Measurements from ENCODE around the gene NUMA1. TPM values are rescaled to one million over a fixed set of nuclear protein-coding genes. Genes with fewer than 3 reads are reported as not detected.

The NUMA1 gene
- total and polyA plus RNA-seq, 3 experiments from 2014 or later: 73.5 to 110 (median 106) TPM

- no peaks in the 10 kb centered on the region for H3K27me3 ChIP-seq (ENCODE audit: insufficient read depth, low read length, poor library complexity, severe bottlenecking)
- ChIA-PET CTCF (interaction anchor here (1.0 to 4.4 kb wide), 14 partner anchors 9 to 104 kb away, joined by 3 to 38 read pairs (median 5); partner anchors contain the start of gene ANAPC15), POLR2A (interaction anchor here (0.6 to 2.3 kb wide), 12 partner anchors 9 to 183 kb away, joined by 3 to 12 read pairs (median 4); partner anchors contain the start of genes ANAPC15 and NUMA1)
- H3K9me3 ChIP-seq (ENCODE audit: low read length): no peaks in the 10 kb centered on the region
- Mint-ChIP-seq H3K27me3 (no peaks in the 10 kb centered on the region), H3K36me3 (peaks cover 0 to 23% (median 4%) of the 10 kb centered on the region in 3 donors), H3K27ac (no peak overlapping the region), H3K4me3 (no peak overlapping the region), H3K4me1 (peaks cover 12 to 37% (median 19%) of the 10 kb centered on the region in 3 donors), H3K9me3 (no peaks in the 10 kb centered on the region)
- H3K4me3 ChIP-seq (ENCODE audit: low read length): peak overlapping the region; percentile 68
- peak in 1 of 5 donors; percentile 30 for DNase-seq
- peaks cover 71% of the 10 kb centered on the region for H3K4me1 ChIP-seq (ENCODE audit: insufficient read depth, low read length)
- H3K27ac ChIP-seq (ENCODE audit: low read depth, low read length): peak overlapping the region; percentile 90
- peaks cover 3% of the 10 kb centered on the region for H3K36me3 ChIP-seq (ENCODE audit: insufficient read depth, low read length)
Observed at GRCh38 chr11:72039856-72040401, 40.4 kb downstream of the NUMA1 start.

GRCh38 chr11:72039031-72039855, 41.1 kb downstream of the NUMA1 start:
- no peak for DNase-seq
- peaks cover 71% of the 10 kb centered on the region for H3K4me1 ChIP-seq (ENCODE audit: insufficient read depth, low read length)

GRCh38 chr11:72038491-72038890, 41.9 kb downstream of the NUMA1 start:
- Mint-ChIP-seq H3K4me1 (peaks cover 11 to 38% (median 19%) of the 10 kb centered on the region in 3 donors), H3K36me3 (peaks cover 0 to 33% (median 4%) of the 10 kb centered on the region in 3 donors), H3K27ac (no peak overlapping the region), H3K27me3 (no peaks in the 10 kb centered on the region), H3K4me3 (no peak overlapping the region), H3K9me3 (no peaks in the 10 kb centered on the region)
- Histone ChIP-seq H3K9me3 (ENCODE audit: low read length) (no peaks in the 10 kb centered on the region), H3K4me3 (ENCODE audit: low read length) (peak overlapping the region; percentile 68), H3K36me3 (ENCODE audit: insufficient read depth, low read length) (peaks cover 11% of the 10 kb centered on the region), H3K27ac (ENCODE audit: low read depth, low read length) (peak overlapping the region; percentile 90), H3K4me1 (ENCODE audit: insufficient read depth, low read length) (peaks cover 68% of the 10 kb centered on the region), H3K27me3 (ENCODE audit: insufficient read depth, low read length, poor library complexity, severe bottlenecking) (no peaks in the 10 kb centered on the region)
- ChIA-PET CTCF (interaction anchor here (0.7 to 4.4 kb wide), 6 partner anchors 9 to 61 kb away, joined by 3 to 38 read pairs (median 4); no protein-coding TSS in a partner anchor), POLR2A (no interaction called here)
- no peak for DNase-seq

More at GRCh38 chr11:72039031-72039855, 41.1 kb downstream of the NUMA1 start:
- Mint-ChIP-seq H3K27ac (no peak overlapping the region), H3K36me3 (peaks cover 0 to 25% (median 4%) of the 10 kb centered on the region in 3 donors), H3K4me1 (peaks cover 11 to 37% (median 19%) of the 10 kb centered on the region in 3 donors), H3K9me3 (no peaks in the 10 kb centered on the region), H3K27me3 (no peaks in the 10 kb centered on the region), H3K4me3 (no peak overlapping the region)
- H3K4me3 ChIP-seq (ENCODE audit: low read length): peak overlapping the region; percentile 68
- peak overlapping the region; percentile 90 for H3K27ac ChIP-seq (ENCODE audit: low read depth, low read length)
- ChIA-PET POLR2A (interaction anchor here (0.7 to 1.9 kb wide), 4 partner anchors 18 to 73 kb away, joined by 3 to 12 read pairs (median 8); partner anchors contain the start of genes ANAPC15 and NUMA1), CTCF (interaction anchor here (0.7 to 4.4 kb wide), 14 partner anchors 9 to 104 kb away, joined by 3 to 38 read pairs (median 5); no protein-coding TSS in a partner anchor)
- H3K36me3 ChIP-seq (ENCODE audit: insufficient read depth, low read length): peaks cover 4% of the 10 kb centered on the region
- H3K27me3 ChIP-seq (ENCODE audit: insufficient read depth, low read length, poor library complexity, severe bottlenecking): no peaks in the 10 kb centered on the region
- no peaks in the 10 kb centered on the region for H3K9me3 ChIP-seq (ENCODE audit: low read length)

GRCh38 chr11:72037554-72038311, 42.6 kb downstream of the NUMA1 start:
- H3K4me1 Mint-ChIP-seq: peaks cover 16 to 39% (median 25%) of the 10 kb centered on the region in 3 donors
- Histone ChIP-seq H3K27me3 (ENCODE audit: insufficient read depth, low read length, poor library complexity, severe bottlenecking) (no peaks in the 10 kb centered on the region), H3K4me1 (ENCODE audit: insufficient read depth, low read length) (peaks cover 64% of the 10 kb centered on the region), H3K4me3 (ENCODE audit: low read length) (peak overlapping the region; percentile 68), H3K36me3 (ENCODE audit: insufficient read depth, low read length) (peaks cover 16% of the 10 kb centered on the region), H3K9me3 (ENCODE audit: low read length) (no peaks in the 10 kb centered on the region), H3K27ac (ENCODE audit: low read depth, low read length) (no peak overlapping the region)
- H3K27ac Mint-ChIP-seq: peak overlapping the region in 3 of 8 donors; percentile 26 to 84 (median 84)
- ChIA-PET POLR2A (no interaction called here), CTCF (interaction anchor here (4.4 kb wide), 1 partner anchor 13 kb away, joined by 38 read pairs; no protein-coding TSS in a partner anchor)
- no peaks in the 10 kb centered on the region for H3K27me3 Mint-ChIP-seq
- H3K9me3 Mint-ChIP-seq: no peaks in the 10 kb centered on the region
- peaks cover 0 to 39% (median 4%) of the 10 kb centered on the region in 3 donors for H3K36me3 Mint-ChIP-seq
- peak overlapping the region in 1 of 7 donors; percentile 67 for H3K4me3 Mint-ChIP-seq
- DNase-seq: peak in 1 of 5 donors; percentile 20

- Histone ChIP-seq H3K9me3 (ENCODE audit: low read length) (no peaks in the 10 kb centered on the region), H3K4me1 (ENCODE audit: insufficient read depth, low read length) (peaks cover 58% of the 10 kb centered on the region), H3K36me3 (ENCODE audit: insufficient read depth, low read length) (peaks cover 16% of the 10 kb centered on the region), H3K27me3 (ENCODE audit: insufficient read depth, low read length, poor library complexity, severe bottlenecking) (no peaks in the 10 kb centered on the region), H3K27ac (ENCODE audit: low read depth, low read length) (no peak overlapping the region), H3K4me3 (ENCODE audit: low read length) (no peak overlapping the region)
- DNase-seq: no peak
- Mint-ChIP-seq H3K27me3 (no peaks in the 10 kb centered on the region), H3K36me3 (peaks cover 0 to 44% (median 4%) of the 10 kb centered on the region in 3 donors), H3K4me3 (peak overlapping the region in 4 of 7 donors; percentile 14 to 29 (median 22)), H3K4me1 (peaks cover 21 to 30% (median 25%) of the 10 kb centered on the region in 3 donors), H3K9me3 (no peaks in the 10 kb centered on the region), H3K27ac (peak overlapping the region; percentile 38 to 84 (median 79))
- POLR2A ChIA-PET: no interaction called here
- CTCF ChIA-PET: interaction anchor here (1.1 kb wide), 1 partner anchor 54 kb away, joined by 3 read pairs; no protein-coding TSS in a partner anchor
Observed at GRCh38 chr11:72036687-72037086, 43.7 kb downstream of the NUMA1 start.

GRCh38 chr11:72030472-72031045, 49.8 kb downstream of the NUMA1 start:
- ChIA-PET CTCF (interaction anchor here (1.8 to 12.7 kb wide), 5 partner anchors 9 to 396 kb away, joined by 3 to 177 read pairs (median 13); no protein-coding TSS in a partner anchor), POLR2A (no interaction called here)
- Mint-ChIP-seq H3K9me3 (no peaks in the 10 kb centered on the region), H3K27me3 (no peaks in the 10 kb centered on the region), H3K27ac (peak overlapping the region in 6 of 8 donors; percentile 48 to 95 (median 74)), H3K36me3 (peaks cover 0 to 75% (median 5%) of the 10 kb centered on the region in 3 donors), H3K4me1 (peaks cover 40 to 71% (median 49%) of the 10 kb centered on the region in 3 donors), H3K4me3 (peak overlapping the region in 1 of 7 donors; percentile 44)
- Histone ChIP-seq H3K4me3 (ENCODE audit: low read length) (no peak overlapping the region), H3K9me3 (ENCODE audit: low read length) (no peaks in the 10 kb centered on the region), H3K27ac (ENCODE audit: low read depth, low read length) (peak overlapping the region; percentile 14), H3K4me1 (ENCODE audit: insufficient read depth, low read length) (peaks cover 29% of the 10 kb centered on the region), H3K36me3 (ENCODE audit: insufficient read depth, low read length) (peaks cover 22% of the 10 kb centered on the region), H3K27me3 (ENCODE audit: insufficient read depth, low read length, poor library complexity, severe bottlenecking) (no peaks in the 10 kb centered on the region)
- no peak for DNase-seq

- POLR2A ChIA-PET: interaction anchor here (1.4 kb wide), 1 partner anchor 15 kb away, joined by 4 read pairs; no protein-coding TSS in a partner anchor
- H3K27me3 Mint-ChIP-seq: no peaks in the 10 kb centered on the region
- no peaks in the 10 kb centered on the region for H3K9me3 ChIP-seq (ENCODE audit: low read length)
- CTCF ChIA-PET: interaction anchor here (1.0 to 12.7 kb wide), 10 partner anchors 8 to 405 kb away, joined by 3 to 177 read pairs (median 10); no protein-coding TSS in a partner anchor
- H3K27me3 ChIP-seq (ENCODE audit: insufficient read depth, low read length, poor library complexity, severe bottlenecking): no peaks in the 10 kb centered on the region
- no peaks in the 10 kb centered on the region for H3K9me3 Mint-ChIP-seq
- H3K4me3 Mint-ChIP-seq: no peak overlapping the region
- peaks cover 31 to 61% (median 49%) of the 10 kb centered on the region in 3 donors for H3K4me1 Mint-ChIP-seq
- H3K36me3 Mint-ChIP-seq: peaks cover under 1 to 92% (median 8%) of the 10 kb centered on the region in 3 donors
- H3K36me3 ChIP-seq (ENCODE audit: insufficient read depth, low read length): peaks cover 42% of the 10 kb centered on the region
- no peak overlapping the region for H3K4me3 ChIP-seq (ENCODE audit: low read length)
- H3K4me1 ChIP-seq (ENCODE audit: insufficient read depth, low read length): peaks cover 12% of the 10 kb centered on the region
- peak overlapping the region in 7 of 8 donors; percentile 25 to 90 (median 54) for H3K27ac Mint-ChIP-seq
- H3K27ac ChIP-seq (ENCODE audit: low read depth, low read length): no peak overlapping the region
- DNase-seq: no peak
Observed at GRCh38 chr11:72026090-72026489, 54.3 kb downstream of the NUMA1 start.

Data from CD8-positive, alpha-beta memory T cell (primary cell).